ENCODE data around the gene ITSN1.

DNA sequence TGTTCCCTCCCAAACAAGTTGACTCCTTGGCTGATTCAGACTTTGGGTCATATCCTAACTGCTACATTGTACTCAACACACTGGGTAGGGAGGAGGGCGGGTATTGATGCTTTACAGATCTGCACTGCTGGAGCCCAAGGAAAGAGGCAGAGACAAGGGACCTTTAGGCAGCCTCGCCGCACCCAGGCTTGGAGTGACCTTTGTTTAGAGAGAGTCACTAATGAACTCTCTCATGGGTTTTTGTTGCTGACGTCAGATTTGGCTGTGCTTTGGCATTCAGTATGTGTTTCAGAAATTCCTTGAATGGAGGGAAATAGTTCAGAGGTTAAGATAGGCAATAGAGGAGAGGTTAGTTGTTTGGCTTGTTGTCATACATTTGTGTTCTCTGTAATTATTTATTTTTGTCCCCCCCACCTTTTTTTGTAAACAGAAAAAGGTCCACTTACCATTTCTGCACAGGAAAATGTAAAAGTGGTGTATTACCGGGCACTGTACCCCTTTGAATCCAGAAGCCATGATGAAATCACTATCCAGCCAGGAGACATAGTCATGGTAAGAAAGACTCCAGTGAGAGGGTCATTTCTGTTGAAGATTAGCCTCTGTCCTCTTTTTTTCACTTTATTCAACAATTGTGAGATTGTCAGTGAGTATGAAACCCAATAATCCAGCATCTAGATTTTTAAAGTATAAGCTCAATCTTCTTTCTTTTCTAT lies 157.2 kb downstream of the ITSN1 start:
- no peak for TF ChIP-seq POLR2A (IDR thresholded peaks at IDR 0.05)
- TF ChIP-seq, protein P1, sequence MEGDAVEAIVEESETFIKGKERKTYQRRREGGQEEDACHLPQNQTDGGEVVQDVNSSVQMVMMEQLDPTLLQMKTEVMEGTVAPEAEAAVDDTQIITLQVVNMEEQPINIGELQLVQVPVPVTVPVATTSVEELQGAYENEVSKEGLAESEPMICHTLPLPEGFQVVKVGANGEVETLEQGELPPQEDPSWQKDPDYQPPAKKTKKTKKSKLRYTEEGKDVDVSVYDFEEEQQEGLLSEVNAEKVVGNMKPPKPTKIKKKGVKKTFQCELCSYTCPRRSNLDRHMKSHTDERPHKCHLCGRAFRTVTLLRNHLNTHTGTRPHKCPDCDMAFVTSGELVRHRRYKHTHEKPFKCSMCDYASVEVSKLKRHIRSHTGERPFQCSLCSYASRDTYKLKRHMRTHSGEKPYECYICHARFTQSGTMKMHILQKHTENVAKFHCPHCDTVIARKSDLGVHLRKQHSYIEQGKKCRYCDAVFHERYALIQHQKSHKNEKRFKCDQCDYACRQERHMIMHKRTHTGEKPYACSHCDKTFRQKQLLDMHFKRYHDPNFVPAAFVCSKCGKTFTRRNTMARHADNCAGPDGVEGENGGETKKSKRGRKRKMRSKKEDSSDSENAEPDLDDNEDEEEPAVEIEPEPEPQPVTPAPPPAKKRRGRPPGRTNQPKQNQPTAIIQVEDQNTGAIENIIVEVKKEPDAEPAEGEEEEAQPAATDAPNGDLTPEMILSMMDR (IDR thresholded peaks at IDR 0.05) = no peak

Data from tibial nerve (tissue), 3 donors.